Hepatocyte (in vitro differentiated cells): ENCODE results near the gene ATP10D. TPM values are rescaled to one million over a fixed set of nuclear protein-coding genes. Genes with fewer than 3 reads are reported as not detected.
"Not testable (repeated sequence)": the region's sequence is repeated elsewhere in the genome, so short reads cannot be mapped to it uniquely, and the experiment has no call there.

Source experiments
- DNase-seq: peaks from one replicate; pipeline ENCODE4 v3.0.0-alpha.2; 2016; ENCODE audit warnings: low spot score
- H2AFZ ChIP-seq: fragments of 200-600 bp; sonication (generic); 2 replicates; pipeline ENCODE4 v1.6.0; 2016; ENCODE audit warnings: antibody characterized with exemption, mild to moderate bottlenecking
- H3K27ac ChIP-seq: fragments of 200-600 bp; sonication (generic); 2 replicates; pipeline ENCODE4 v1.5.1; 2016; ENCODE audit warnings: mild to moderate bottlenecking
- H3K27me3 ChIP-seq: fragments of 200-600 bp; sonication (generic); 2 replicates; pipeline ENCODE4 v1.6.1; 2016
- H3K36me3 ChIP-seq: fragments of 200-600 bp; sonication (generic); replicated peaks from 2 replicates; pipeline ENCODE4 v1.5.1; 2016; ENCODE audit warnings: low read depth; ENCODE audit not compliant: insufficient read depth
- H3K4me1 ChIP-seq: fragments of 200-600 bp; sonication (generic); 2 replicates; pipeline ENCODE4 v1.5.1; 2016; ENCODE audit warnings: mild to moderate bottlenecking, moderate library complexity; ENCODE audit not compliant: insufficient read depth
- H3K4me2 ChIP-seq: fragments of 200-600 bp; sonication (generic); 2 replicates; pipeline ENCODE4 v1.6.0; 2016
- H3K4me3 ChIP-seq: fragments of 200-600 bp; sonication (generic); 2 replicates; pipeline ENCODE4 v1.5.1; 2016; ENCODE audit warnings: mild to moderate bottlenecking
- H3K79me2 ChIP-seq: fragments of 200-600 bp; sonication (generic); 2 replicates; pipeline ENCODE4 v1.6.0; 2017; ENCODE audit warnings: mild to moderate bottlenecking
- H3K9me2 ChIP-seq: fragments of 200-600 bp; sonication (generic); replicated peaks from 2 replicates; pipeline ENCODE4 v1.6.0; 2017; ENCODE audit warnings: mild to moderate bottlenecking; ENCODE audit not compliant: insufficient read depth
- H3K9me3 ChIP-seq: fragments of 200-600 bp; sonication (generic); 2 replicates; pipeline ENCODE4 v1.5.1; 2016; ENCODE audit warnings: low read depth, mild to moderate bottlenecking
- H4K20me1 ChIP-seq: fragments of 200-600 bp; sonication (generic); 2 replicates; pipeline ENCODE4 v1.6.0; 2016; ENCODE audit warnings: mild to moderate bottlenecking; ENCODE audit not compliant: insufficient read depth, poor library complexity, severe bottlenecking
- CTCF ChIP-seq: fragments of 200-600 bp; sonication (generic); IDR thresholded peaks from 2 replicates; pipeline ENCODE4 v1.5.1; 2016; ENCODE audit warnings: antibody characterized with exemption, mild to moderate bottlenecking; ENCODE audit not compliant: poor library complexity
- EZH2 ChIP-seq: fragments of 200-600 bp; sonication (generic); IDR thresholded peaks from 2 replicates; pipeline ENCODE4 v1.6.1; 2016; ENCODE audit warnings: antibody characterized with exemption, mild to moderate bottlenecking, borderline replicate concordance
- EZH2phosphoT487 ChIP-seq: fragments of 200-600 bp; sonication (generic); IDR thresholded peaks from one replicate; pipeline ENCODE4 v1.6.1; 2018; ENCODE audit warnings: antibody characterized with exemption, mild to moderate bottlenecking, low read depth, moderate library complexity; ENCODE audit not compliant: unreplicated experiment, severe bottlenecking
- WGBS: methylation state at CpG from one replicate; pipeline ENCODE4 v1.1.6; 2016; ENCODE audit warnings: low lambda C conversion rate; ENCODE audit errors: missing lambda C conversion rate; 5-methylcytosine and 5-hydroxymethylcytosine counted together
- polyA plus RNA-seq: library from polyadenylated mRNA; unstranded; fragments of >200 nt; fragmentation: Nextera tagmentation; extraction: Ambion mirVana; gene quantifications from 2 replicates; pipeline ENCODE4 v1.2.1, GENCODE V29; 2016
- total RNA-seq: library from RNA; depleted of rRNA; stranded (reverse); fragments of >200 nt; gene quantifications from 2 replicates; pipeline ENCODE4 v1.2.3, GENCODE V29; 2014

ATP10D gene
- total and polyA plus RNA-seq, 2 experiments from 2014 or later = 8.0 to 14.7 TPM

- no peaks in the 10 kb centered on the region for H3K9me3 ChIP-seq
- H3K27me3 ChIP-seq = no peaks in the 10 kb centered on the region
- DNase-seq = no peak
- H3K36me3 ChIP-seq = no peaks in the 10 kb centered on the region
- H3K9me2 ChIP-seq = no peaks in the 10 kb centered on the region
- H3K4me3 ChIP-seq = no peak overlapping the region
- 39% methylated on average over 2 of the region's 2 CpGs for WGBS
- H2AFZ ChIP-seq = no peak overlapping the region
- H3K79me2 ChIP-seq = no peaks in the 10 kb centered on the region
- no peaks in the 10 kb centered on the region for H4K20me1 ChIP-seq
- TF ChIP-seq EZH2phosphoT487 = no peak
- no peak overlapping the region for H3K27ac ChIP-seq
- no peak overlapping the region for H3K4me2 ChIP-seq
- H3K4me1 ChIP-seq = no peaks in the 10 kb centered on the region
Observed at GRCh38 chr4:47543331-47543730, 58.3 kb downstream of the ATP10D start.

- H3K27me3 ChIP-seq, DNase-seq, H3K9me2 ChIP-seq, H4K20me1 ChIP-seq, H2AFZ ChIP-seq, H3K4me2 ChIP-seq, H3K4me1 ChIP-seq, H3K36me3 ChIP-seq, H3K4me3 ChIP-seq, H3K9me3 ChIP-seq, H3K79me2 ChIP-seq, H3K27ac ChIP-seq: not testable (repeated sequence)
- WGBS = 97% methylated on average over 7 of the region's 7 CpGs
Observed at GRCh38 chr4:47550357-47550756, 65.3 kb downstream of the ATP10D start.

- no peaks in the 10 kb centered on the region for H3K27me3 ChIP-seq
- no peak overlapping the region for H3K4me2 ChIP-seq
- H3K4me3 ChIP-seq = no peak overlapping the region
- no peak overlapping the region for H3K27ac ChIP-seq
- H3K9me3 ChIP-seq = no peaks in the 10 kb centered on the region
- H3K36me3 ChIP-seq = no peaks in the 10 kb centered on the region
- DNase-seq = no peak
- no peaks in the 10 kb centered on the region for H3K9me2 ChIP-seq
- no peaks in the 10 kb centered on the region for H3K79me2 ChIP-seq
- no peak overlapping the region for H2AFZ ChIP-seq
- no peaks in the 10 kb centered on the region for H4K20me1 ChIP-seq
- H3K4me1 ChIP-seq = no peaks in the 10 kb centered on the region
- WGBS = 92% methylated on average over 7 of the region's 7 CpGs
- TF ChIP-seq EZH2phosphoT487 = no peak
- TF ChIP-seq EZH2 = no peak
- TF ChIP-seq CTCF = no peak
Observed at GRCh38 chr4:47550899-47551548, 65.9 kb downstream of the ATP10D start.

GRCh38 chr4:47551682-47552081, 66.6 kb downstream of the ATP10D start:
- Histone ChIP-seq H3K79me2 (no peaks in the 10 kb centered on the region), H2AFZ (no peak overlapping the region), H3K36me3 (no peaks in the 10 kb centered on the region), H3K4me3 (no peak overlapping the region), H3K27ac (no peak overlapping the region), H3K9me2 (no peaks in the 10 kb centered on the region), H3K9me3 (no peaks in the 10 kb centered on the region), H3K27me3 (no peaks in the 10 kb centered on the region), H3K4me2 (no peak overlapping the region), H3K4me1 (no peaks in the 10 kb centered on the region), H4K20me1 (no peaks in the 10 kb centered on the region)
- TF ChIP-seq CTCF (no peak), EZH2 (no peak), EZH2phosphoT487 (no peak)
- no peak for DNase-seq
